ENCODE results near the gene MAPK13.

The MAPK13 gene

DNA sequence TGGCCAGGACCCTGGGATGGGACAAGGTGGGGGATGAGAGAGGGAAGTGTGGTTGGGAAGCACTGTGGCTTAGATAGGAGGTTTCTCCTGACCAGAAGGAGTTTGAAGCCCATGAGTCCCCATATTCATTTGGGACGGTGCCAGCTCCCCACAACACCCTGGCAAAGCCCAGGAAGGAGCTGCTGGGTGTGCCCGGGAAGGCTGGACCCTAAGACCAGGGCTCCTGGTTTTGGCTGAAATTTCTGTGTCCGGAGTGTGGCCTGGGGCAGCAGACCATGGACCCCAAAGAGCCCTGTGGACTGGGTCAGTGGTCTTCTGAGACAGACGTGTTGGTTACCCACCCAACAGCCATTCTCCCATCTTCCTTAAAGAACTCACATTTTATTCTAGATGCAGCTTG is 15.2 kb downstream of the MAPK13 start:
- no peak for TF ChIP-seq CTCF (IDR thresholded peaks at IDR 0.05; ENCODE audit: control insufficient read depth, insufficient read depth, low read depth, low read length, missing control alignments)
- H3K4me3 ChIP-seq (ENCODE audit: control insufficient read depth, low read depth, low read length): no peak overlapping the region
- no peak for DNase-seq (ENCODE audit: low read depth)

GRCh38 chr6:36147294-36147693 is 17.0 kb downstream of the MAPK13 start:
- no peak for DNase-seq (ENCODE audit: low read depth)
- no peak for TF ChIP-seq CTCF (IDR thresholded peaks at IDR 0.05; ENCODE audit: control insufficient read depth, insufficient read depth, low read depth, low read length, missing control alignments)
- no peak overlapping the region for H3K4me3 ChIP-seq (ENCODE audit: control insufficient read depth, low read depth, low read length)

DNA sequence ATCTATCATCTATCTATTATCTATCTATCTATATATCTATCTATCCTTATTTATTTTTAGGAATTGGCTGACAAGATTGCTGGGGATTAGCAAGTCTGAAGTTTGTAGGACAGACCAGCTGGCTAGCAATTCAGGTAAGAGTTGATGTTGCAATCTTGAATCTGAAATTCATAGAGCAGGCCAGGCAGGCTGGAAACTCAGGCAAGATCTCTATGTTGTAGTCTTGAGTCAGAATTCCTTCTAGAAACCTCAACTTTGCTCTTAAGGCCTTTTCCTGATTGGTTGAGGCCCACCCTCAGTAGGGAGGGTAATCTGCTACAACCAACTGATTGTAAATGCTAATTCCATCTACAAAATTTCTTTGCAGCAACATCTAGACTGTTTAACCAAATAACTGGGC is 19.2 kb downstream of the MAPK13 start:
- no peak for DNase-seq (ENCODE audit: low read depth)
- no peak for TF ChIP-seq CTCF (IDR thresholded peaks at IDR 0.05; ENCODE audit: control insufficient read depth, insufficient read depth, low read depth, low read length, missing control alignments)
- no peak overlapping the region for H3K4me3 ChIP-seq (ENCODE audit: control insufficient read depth, low read depth, low read length)

DNA sequence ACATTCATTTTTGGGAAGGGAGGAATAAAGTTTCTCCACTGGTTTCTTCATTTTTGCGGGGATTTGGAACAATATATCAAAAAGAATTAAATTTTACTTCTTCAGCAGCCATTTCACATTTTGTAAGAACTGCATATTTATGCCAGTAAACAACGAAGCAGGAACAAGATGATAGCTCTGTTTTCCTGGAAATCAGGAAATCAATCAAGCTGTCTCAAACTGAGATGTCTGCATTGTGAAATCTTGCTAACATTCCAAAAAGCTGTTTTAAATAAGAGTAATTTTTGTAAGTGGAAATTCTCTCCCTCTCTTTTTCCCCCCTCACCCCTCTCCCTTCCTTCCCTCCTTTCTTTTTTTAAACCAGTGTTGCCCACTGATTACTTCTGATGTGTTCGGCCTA is 20.0 kb downstream of the MAPK13 start:
- DNase-seq (ENCODE audit: low read depth): no peak
- no peak for TF ChIP-seq CTCF (IDR thresholded peaks at IDR 0.05; ENCODE audit: control insufficient read depth, insufficient read depth, low read depth, low read length, missing control alignments)
- no peak overlapping the region for H3K4me3 ChIP-seq (ENCODE audit: control insufficient read depth, low read depth, low read length)

DNA sequence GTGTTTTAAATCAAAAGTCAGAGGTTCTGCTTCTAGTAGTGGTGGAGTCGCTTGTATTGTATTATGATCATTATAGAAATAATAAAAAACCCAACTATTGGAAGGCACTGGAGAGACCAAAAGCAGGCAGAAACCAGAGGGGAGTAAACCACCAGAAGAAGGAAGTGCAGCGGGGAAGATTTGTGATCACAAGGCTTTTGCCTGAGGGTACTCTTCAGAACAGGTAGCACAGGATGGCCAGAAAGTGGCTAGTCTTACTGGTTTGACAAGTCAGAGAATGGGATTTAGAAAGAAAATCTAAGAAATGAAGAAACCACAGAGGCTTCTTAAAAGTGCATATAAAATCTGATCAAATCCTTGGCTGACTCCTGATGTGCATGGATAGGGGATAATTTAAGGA is 24.0 kb downstream of the MAPK13 start:
- DNase-seq (ENCODE audit: low read depth): no peak
- TF ChIP-seq CTCF (IDR thresholded peaks at IDR 0.05; ENCODE audit: control insufficient read depth, insufficient read depth, low read depth, low read length, missing control alignments): no peak
- no peak overlapping the region for H3K4me3 ChIP-seq (ENCODE audit: control insufficient read depth, low read depth, low read length)

DNA sequence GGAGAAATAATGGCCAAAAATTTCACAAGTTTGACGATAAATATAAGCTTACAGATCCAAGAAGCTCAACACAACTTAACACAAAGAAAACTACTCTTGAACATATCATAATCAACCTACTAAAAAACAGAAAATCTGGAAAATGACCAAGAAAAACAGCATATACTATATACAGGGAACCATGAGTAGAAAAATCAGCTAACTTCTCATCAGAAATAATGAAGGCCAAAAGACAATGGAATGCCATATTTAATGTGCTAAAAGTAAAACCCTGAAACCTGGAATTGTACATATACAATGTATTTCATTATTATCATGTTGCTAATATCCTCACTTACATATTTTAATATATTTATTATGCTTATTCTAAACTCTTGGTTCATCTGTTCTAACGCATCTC is 25.3 kb downstream of the MAPK13 start:
- TF ChIP-seq CTCF (IDR thresholded peaks at IDR 0.05; ENCODE audit: control insufficient read depth, insufficient read depth, low read depth, low read length, missing control alignments): no peak
- no peak for DNase-seq (ENCODE audit: low read depth)
- H3K4me3 ChIP-seq (ENCODE audit: control insufficient read depth, low read depth, low read length): no peak overlapping the region

GRCh38 chr6:36160147-36160760 is 29.9 kb downstream of the MAPK13 start:
- DNase-seq (ENCODE audit: low read depth): no peak
- TF ChIP-seq CTCF (IDR thresholded peaks at IDR 0.05; ENCODE audit: control insufficient read depth, insufficient read depth, low read depth, low read length, missing control alignments): no peak
- no peak overlapping the region for H3K4me3 ChIP-seq (ENCODE audit: control insufficient read depth, low read depth, low read length)
